Sciatic nerve (tissue), 2 donors: ENCODE measurements around the gene ITPKB. TPM values are rescaled to one million over a fixed set of nuclear protein-coding genes. Genes with fewer than 3 reads are reported as not detected.

Experiments used
- ATAC-seq: fragments of 200-7000 bp; cut with Tn5 transposase; one replicate; pipeline ENCODE4 v1.9.1; 2020; ENCODE audit warnings: mild to moderate bottlenecking, moderate library complexity
- DNase-seq: peaks from one replicate; pipeline ENCODE4 v3.0.0-alpha.2; 2020; ENCODE audit warnings: low spot score
- intact Hi-C: fragments of 100-400 bp; cut with DNase I; formaldehyde crosslinking; loops from one replicate; pipeline ENCODE4 v1.14.2; 2022
- total RNA-seq: library from RNA; stranded (reverse); fragmentation: NEBNext Ultra II Directional; extraction: Animal tissue kit (Norgen Biotek cat#: 25700); gene quantifications from one replicate; pipeline ENCODE4 v1.2.1, GENCODE V29; 2021
- donor health status: DM: no; HTN: no; CAD: no.
- donor health status: DM: no; HTN: no; CAD: no.

Gene ITPKB
- total RNA-seq, 1 donor from 2014 or later = 81.2 TPM

- no peak for ATAC-seq
- DNase-seq = peak; percentile 0
- intact Hi-C loops = no loop called here
These were observed 59.8 kb downstream of the ITPKB start for GRCh38 chr1:226679262-226679661.

- ATAC-seq (no peak), DNase-seq (no peak)
- intact Hi-C loops = no loop called here
These were observed 60.4 kb downstream of the ITPKB start for GRCh38 chr1:226678701-226679100.

- ATAC-seq = no peak
- intact Hi-C loops = no loop called here
- no peak for DNase-seq
These were observed 60.8 kb downstream of the ITPKB start for GRCh38 chr1:226678251-226678650.

GRCh38 chr1:226677027-226678020 lies 61.8 kb downstream of the ITPKB start:
- ATAC-seq = peak; percentile 68
- DNase-seq = peak; percentile 84
- intact Hi-C loops = no loop called here

- ATAC-seq (peak; percentile 37), DNase-seq (no peak)
- intact Hi-C loops = no loop called here
These were observed 62.7 kb downstream of the ITPKB start for GRCh38 chr1:226676381-226676780.

GRCh38 chr1:226675715-226676357 lies 63.2 kb downstream of the ITPKB start:
- intact Hi-C loops = no loop called here
- DNase-seq (no peak), ATAC-seq (no peak)

- ATAC-seq (peak; percentile 56), DNase-seq (no peak)
- intact Hi-C loops = no loop called here
These were observed 64.0 kb downstream of the ITPKB start for GRCh38 chr1:226674892-226675714.

- no peak for DNase-seq
- no peak for ATAC-seq
- intact Hi-C loops = no loop called here
These were observed 66.7 kb downstream of the ITPKB start for GRCh38 chr1:226672339-226672762.

- DNase-seq (no peak), ATAC-seq (no peak)
- intact Hi-C loops = no loop called here
These were observed 67.8 kb downstream of the ITPKB start for GRCh38 chr1:226671277-226671676.

- ATAC-seq (no peak), DNase-seq (no peak)
- intact Hi-C loops = no loop called here
These were observed 69.0 kb downstream of the ITPKB start for GRCh38 chr1:226670073-226670472.

GRCh38 chr1:226668173-226668560 lies 70.9 kb downstream of the ITPKB start:
- ATAC-seq = no peak

GRCh38 chr1:226666692-226667091 lies 72.4 kb downstream of the ITPKB start:
- no peak for DNase-seq
- intact Hi-C loops = no loop called here
- no peak for ATAC-seq

More at GRCh38 chr1:226668173-226668560, 70.9 kb downstream of the ITPKB start:
- DNase-seq = no peak
- intact Hi-C loops = no loop called here

- ATAC-seq (no peak), DNase-seq (no peak)
- intact Hi-C loops = no loop called here
These were observed 72.9 kb downstream of the ITPKB start for GRCh38 chr1:226666164-226666506.

GRCh38 chr1:226665505-226666163 lies 73.4 kb downstream of the ITPKB start:
- DNase-seq (no peak), ATAC-seq (no peak)
- intact Hi-C loops = no loop called here

GRCh38 chr1:226664413-226665101 lies 74.5 kb downstream of the ITPKB start:
- DNase-seq (no peak), ATAC-seq (peak; percentile 72)
- intact Hi-C loops = no loop called here

- intact Hi-C loops = no loop called here
- no peak for ATAC-seq
- DNase-seq = no peak
These were observed 75.8 kb downstream of the ITPKB start for GRCh38 chr1:226663327-226663704.

GRCh38 chr1:226662642-226663326 lies 76.3 kb downstream of the ITPKB start:
- peak; percentile 81 for DNase-seq
- peak; percentile 84 for ATAC-seq
- intact Hi-C loops = no loop called here

GRCh38 chr1:226661965-226662364 lies 77.1 kb downstream of the ITPKB start:
- ATAC-seq (no peak), DNase-seq (no peak)
- intact Hi-C loops = no loop called here
